Panc1 (cell line): Measurements from ENCODE around the gene C5. TPM values are rescaled to one million over a fixed set of nuclear protein-coding genes. Genes with fewer than 3 reads are reported as not detected.
A peak's percentile ranks its signal among the peaks of the same experiment; 100 is the strongest.

ENCODE experiments used
- ATAC-seq: fragments of 200-7000 bp; cut with Tn5 transposase; 2 replicates; pipeline ENCODE4 v1.9.1; 2020; ENCODE audit warnings: mild to moderate bottlenecking, moderate library complexity
- BruUV-seq: library from RNA; stranded (reverse); fragments of 400-500 nt; replicated peaks from 2 replicates; lab custom pipeline; 2021; lab: Mats Ljungman, UMichigan
- CTCF ChIA-PET: fragments of 300-600 bp; sonication (Branson Sonifier 250); formaldehyde crosslinking; loops from one replicate; lab custom pipeline; 2022; ENCODE audit warnings: antibody characterized with exemption; lab: Charles Lee
- POLR2A ChIA-PET: fragments of 300-600 bp; sonication (Branson Sonifier 250); formaldehyde crosslinking; loops from one replicate; lab custom pipeline; 2022; ENCODE audit warnings: antibody characterized with exemption; lab: Charles Lee
- DNase-seq: peaks from one replicate; pipeline ENCODE4 v3.0.0-alpha.2; 2010; ENCODE audit warnings: low read depth, low spot score
- H3K27ac ChIP-seq: 2 replicates; pipeline ENCODE4 v1.5.1; 2011; ENCODE audit warnings: mild to moderate bottlenecking, low read length, inconsistent platforms
- H3K27me3 ChIP-seq: fragments of 200-500 bp; sonication (Bioruptor generic); 2 replicates; pipeline ENCODE4 v1.6.0; 2014; ENCODE audit warnings: low read length, inconsistent platforms; ENCODE audit not compliant: control insufficient read depth, insufficient read depth
- H3K36me3 ChIP-seq: fragments of 200-500 bp; sonication (Bioruptor generic); 2 replicates; pipeline ENCODE4 v1.5.1; 2014; ENCODE audit warnings: inconsistent platforms, mild to moderate bottlenecking, low read length, moderate library complexity; ENCODE audit not compliant: control insufficient read depth, insufficient read depth
- H3K4me1 ChIP-seq: 2 replicates; pipeline ENCODE4 v1.5.1; 2011; ENCODE audit warnings: inconsistent platforms, mild to moderate bottlenecking, low read length, moderate library complexity; ENCODE audit not compliant: control insufficient read depth, insufficient read depth
- H3K4me3 ChIP-seq, 2 experiments: 2 replicates each; pipeline ENCODE4 v1.5.1; 2011 to 2012; ENCODE audit warnings: low read depth in 2 of 2, low read length in 2 of 2, mild to moderate bottlenecking in 2 of 2, inconsistent platforms in 1 of 2, moderate library complexity in 1 of 2
- H3K9me3 ChIP-seq: fragments of 200-500 bp; sonication (Bioruptor generic); 2 replicates; pipeline ENCODE4 v1.5.1; 2014; ENCODE audit warnings: low read depth, mild to moderate bottlenecking, inconsistent platforms, low read length, moderate library complexity; ENCODE audit not compliant: control insufficient read depth, insufficient read depth
- POLR2AphosphoS5 ChIP-seq: IDR thresholded peaks from 2 replicates; pipeline ENCODE4 v1.6.1; 2012; ENCODE audit warnings: mild to moderate bottlenecking, low read depth, low read length, moderate library complexity
- SIN3A ChIP-seq: IDR thresholded peaks from 2 replicates; pipeline ENCODE4 v1.6.1; 2012; ENCODE audit warnings: low read depth, mild to moderate bottlenecking, low read length, moderate library complexity, borderline replicate concordance; ENCODE audit not compliant: insufficient read depth
- TCF7L2 ChIP-seq: IDR thresholded peaks from 2 replicates; pipeline ENCODE4 v1.6.1; 2011; ENCODE audit warnings: mild to moderate bottlenecking, low read depth, low read length, inconsistent platforms
- in situ Hi-C: cut with HindIII; loops from 2 replicates; pipeline ENCODE4 v1.10.0; 2016; ENCODE audit warnings: low sequenced_read_pairs, low pct_unique_long_range_greater_than_20kb
- intact Hi-C: fragments of 100-400 bp; cut with micrococcal nuclease; formaldehyde crosslinking; loops from one replicate; pipeline ENCODE4 v1.10.0; 2022; ENCODE audit not compliant: unreplicated experiment
- total RNA-seq: library from RNA; stranded (reverse); gene quantifications from one replicate; pipeline ENCODE4 v1.2.1, GENCODE V29; 2021; ENCODE audit not compliant: unreplicated experiment
- TF ChIP-seq, protein P1 (sequence below), 2 experiments: IDR thresholded peaks; 2 replicates each; pipeline ENCODE4 v1.6.1; 2011 to 2012; ENCODE audit warnings: low read depth in 2 of 2, control low read depth in 1 of 2, low read length in 1 of 2, mild to moderate bottlenecking in 1 of 2, moderate library complexity in 1 of 2; ENCODE audit not compliant: insufficient read depth in 1 of 2
- TF ChIP-seq, protein P2 (sequence below): fragments of 450-650 bp; IDR thresholded peaks from 2 replicates; pipeline ENCODE4 v1.5.1; 2017; ENCODE audit warnings: mild to moderate bottlenecking

The C5 gene
- total RNA-seq, 1 experiment from 2014 or later = 1.6 TPM

GRCh38 chr9:120928483-120929228 is 121.4 kb downstream of the C5 start:
- H3K36me3 ChIP-seq = no peaks in the 10 kb centered on the region
- no peaks in the 10 kb centered on the region for H3K27me3 ChIP-seq
- peak overlapping the region; percentile 55 to 59 for H3K4me3 ChIP-seq
- ChIA-PET CTCF (no interaction called here), POLR2A (no interaction called here)
- intact Hi-C loops = loop anchor here (5.0 kb wide), 1 partner anchor 51 kb away; the partner anchor contains the start of gene PHF19
- peaks cover 11% of the 10 kb centered on the region; the same call in 1 of the 2 replicates for H3K4me1 ChIP-seq
- no TSS peak for BruUV-seq
- TF ChIP-seq, protein P1, sequence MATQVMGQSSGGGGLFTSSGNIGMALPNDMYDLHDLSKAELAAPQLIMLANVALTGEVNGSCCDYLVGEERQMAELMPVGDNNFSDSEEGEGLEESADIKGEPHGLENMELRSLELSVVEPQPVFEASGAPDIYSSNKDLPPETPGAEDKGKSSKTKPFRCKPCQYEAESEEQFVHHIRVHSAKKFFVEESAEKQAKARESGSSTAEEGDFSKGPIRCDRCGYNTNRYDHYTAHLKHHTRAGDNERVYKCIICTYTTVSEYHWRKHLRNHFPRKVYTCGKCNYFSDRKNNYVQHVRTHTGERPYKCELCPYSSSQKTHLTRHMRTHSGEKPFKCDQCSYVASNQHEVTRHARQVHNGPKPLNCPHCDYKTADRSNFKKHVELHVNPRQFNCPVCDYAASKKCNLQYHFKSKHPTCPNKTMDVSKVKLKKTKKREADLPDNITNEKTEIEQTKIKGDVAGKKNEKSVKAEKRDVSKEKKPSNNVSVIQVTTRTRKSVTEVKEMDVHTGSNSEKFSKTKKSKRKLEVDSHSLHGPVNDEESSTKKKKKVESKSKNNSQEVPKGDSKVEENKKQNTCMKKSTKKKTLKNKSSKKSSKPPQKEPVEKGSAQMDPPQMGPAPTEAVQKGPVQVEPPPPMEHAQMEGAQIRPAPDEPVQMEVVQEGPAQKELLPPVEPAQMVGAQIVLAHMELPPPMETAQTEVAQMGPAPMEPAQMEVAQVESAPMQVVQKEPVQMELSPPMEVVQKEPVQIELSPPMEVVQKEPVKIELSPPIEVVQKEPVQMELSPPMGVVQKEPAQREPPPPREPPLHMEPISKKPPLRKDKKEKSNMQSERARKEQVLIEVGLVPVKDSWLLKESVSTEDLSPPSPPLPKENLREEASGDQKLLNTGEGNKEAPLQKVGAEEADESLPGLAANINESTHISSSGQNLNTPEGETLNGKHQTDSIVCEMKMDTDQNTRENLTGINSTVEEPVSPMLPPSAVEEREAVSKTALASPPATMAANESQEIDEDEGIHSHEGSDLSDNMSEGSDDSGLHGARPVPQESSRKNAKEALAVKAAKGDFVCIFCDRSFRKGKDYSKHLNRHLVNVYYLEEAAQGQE (IDR thresholded peaks at IDR 0.05; ENCODE audit: insufficient read depth in 1 of 2, low read depth in 2 of 2, low read length in 1 of 2) = no peak
- no peak for TF ChIP-seq TCF7L2
- TF ChIP-seq SIN3A = 0 out of 2 replicates have a peak, but pooled peaks have one; percentile 43
- TF ChIP-seq POLR2AphosphoS5 = peak; percentile 49
- DNase-seq = no peak
- no peaks in the 10 kb centered on the region for H3K9me3 ChIP-seq
- in situ Hi-C loops = no loop called here
- peak overlapping the region; percentile 79 for H3K27ac ChIP-seq
- ATAC-seq = peak; percentile 89

GRCh38 chr9:120928015-120928482 is 122.0 kb downstream of the C5 start:
- H3K4me3 ChIP-seq = peak overlapping the region; percentile 55 to 59
- no peaks in the 10 kb centered on the region for H3K9me3 ChIP-seq
- DNase-seq (no peak), ATAC-seq (no peak)
- peaks cover 11% of the 10 kb centered on the region; the same call in 1 of the 2 replicates for H3K4me1 ChIP-seq
- H3K36me3 ChIP-seq = no peaks in the 10 kb centered on the region
- no TSS peak for BruUV-seq
- intact Hi-C loops = loop anchor here (5.0 kb wide), 1 partner anchor 51 kb away; the partner anchor contains the start of gene PHF19
- no peaks in the 10 kb centered on the region for H3K27me3 ChIP-seq
- in situ Hi-C loops = no loop called here
- CTCF ChIA-PET = no interaction called here
- TF ChIP-seq SIN3A (no peak), POLR2AphosphoS5 (no peak), TCF7L2 (no peak)
- TF ChIP-seq, protein P1 (IDR thresholded peaks at IDR 0.05; ENCODE audit: insufficient read depth in 1 of 2, low read depth in 2 of 2, low read length in 1 of 2) = no peak
- TF ChIP-seq, protein P2, sequence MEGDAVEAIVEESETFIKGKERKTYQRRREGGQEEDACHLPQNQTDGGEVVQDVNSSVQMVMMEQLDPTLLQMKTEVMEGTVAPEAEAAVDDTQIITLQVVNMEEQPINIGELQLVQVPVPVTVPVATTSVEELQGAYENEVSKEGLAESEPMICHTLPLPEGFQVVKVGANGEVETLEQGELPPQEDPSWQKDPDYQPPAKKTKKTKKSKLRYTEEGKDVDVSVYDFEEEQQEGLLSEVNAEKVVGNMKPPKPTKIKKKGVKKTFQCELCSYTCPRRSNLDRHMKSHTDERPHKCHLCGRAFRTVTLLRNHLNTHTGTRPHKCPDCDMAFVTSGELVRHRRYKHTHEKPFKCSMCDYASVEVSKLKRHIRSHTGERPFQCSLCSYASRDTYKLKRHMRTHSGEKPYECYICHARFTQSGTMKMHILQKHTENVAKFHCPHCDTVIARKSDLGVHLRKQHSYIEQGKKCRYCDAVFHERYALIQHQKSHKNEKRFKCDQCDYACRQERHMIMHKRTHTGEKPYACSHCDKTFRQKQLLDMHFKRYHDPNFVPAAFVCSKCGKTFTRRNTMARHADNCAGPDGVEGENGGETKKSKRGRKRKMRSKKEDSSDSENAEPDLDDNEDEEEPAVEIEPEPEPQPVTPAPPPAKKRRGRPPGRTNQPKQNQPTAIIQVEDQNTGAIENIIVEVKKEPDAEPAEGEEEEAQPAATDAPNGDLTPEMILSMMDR = no peak
- POLR2A ChIA-PET = no interaction called here
- H3K27ac ChIP-seq = peak overlapping the region; percentile 79
